H9 (cell line): ENCODE results near the gene TRUB2. TPM values are rescaled to one million over a fixed set of nuclear protein-coding genes. Genes with fewer than 3 reads are reported as not detected.

Source experiments
- DNase-seq: peaks from one replicate; pipeline ENCODE4 v3.0.0-alpha.2; 2017
- H2AFZ ChIP-seq: one replicate; pipeline ENCODE4 v1.6.1; 2013; ENCODE audit warnings: mild to moderate bottlenecking, low read length, control low read depth, moderate library complexity
- H2AK5ac ChIP-seq: 2 replicates; pipeline ENCODE4 v1.6.1; 2013; ENCODE audit warnings: low read length, control low read depth, mixed read lengths; ENCODE audit not compliant: insufficient read length
- H2BK120ac ChIP-seq: one replicate; pipeline ENCODE4 v1.6.1; 2013; ENCODE audit warnings: low read depth, mild to moderate bottlenecking, low read length, control low read depth, inconsistent platforms; ENCODE audit not compliant: poor library complexity, severe bottlenecking
- H2BK12ac ChIP-seq: 2 replicates; pipeline ENCODE4 v1.6.1; 2013; ENCODE audit warnings: low read length, control low read depth, mixed read lengths, low read depth; ENCODE audit not compliant: insufficient read length
- H2BK15ac ChIP-seq: 2 replicates; pipeline ENCODE4 v1.6.1; 2013; ENCODE audit warnings: low read depth, low read length, control low read depth
- H2BK20ac ChIP-seq: one replicate; pipeline ENCODE4 v1.6.1; 2013; ENCODE audit warnings: low read depth, mild to moderate bottlenecking, low read length, control low read depth, inconsistent platforms; ENCODE audit not compliant: poor library complexity, severe bottlenecking
- H2BK5ac ChIP-seq: 2 replicates; pipeline ENCODE4 v1.6.1; 2013; ENCODE audit warnings: low read length, control low read depth, mixed read lengths; ENCODE audit not compliant: insufficient read length
- H3K14ac ChIP-seq: 2 replicates; pipeline ENCODE4 v1.6.1; 2013; ENCODE audit warnings: low read length, control low read depth; ENCODE audit not compliant: insufficient read depth
- H3K18ac ChIP-seq: 2 replicates; pipeline ENCODE4 v1.6.1; 2013; ENCODE audit warnings: low read depth, mild to moderate bottlenecking, mixed read lengths, low read length, control low read depth; ENCODE audit not compliant: insufficient read length
- H3K23ac ChIP-seq: 2 replicates; pipeline ENCODE4 v1.6.1; 2013; ENCODE audit warnings: low read length, control low read depth, mixed read lengths, low read depth; ENCODE audit not compliant: insufficient read length
- H3K23me2 ChIP-seq: 2 replicates; pipeline ENCODE4 v1.6.1; 2013; ENCODE audit warnings: low read depth, mild to moderate bottlenecking, mixed read lengths, low read length, control low read depth; ENCODE audit not compliant: insufficient read length, poor library complexity, severe bottlenecking
- H3K27ac ChIP-seq: 2 replicates; pipeline ENCODE4 v1.5.1; 2013; ENCODE audit warnings: low read length, control low read depth, mixed read lengths, low read depth; ENCODE audit not compliant: insufficient read length
- H3K27me3 ChIP-seq: 2 replicates; pipeline ENCODE4 v1.6.1; 2013; ENCODE audit warnings: low read length, control low read depth, inconsistent platforms; ENCODE audit not compliant: insufficient read depth
- H3K4ac ChIP-seq: 2 replicates; pipeline ENCODE4 v1.6.1; 2013; ENCODE audit warnings: low read depth, mild to moderate bottlenecking, control low read depth, inconsistent platforms, low read length, moderate library complexity
- H3K4me1 ChIP-seq: 2 replicates; pipeline ENCODE4 v1.6.1; 2013; ENCODE audit warnings: low read length, control low read depth, inconsistent platforms; ENCODE audit not compliant: insufficient read depth
- H3K4me2 ChIP-seq: 2 replicates; pipeline ENCODE4 v1.6.1; 2013; ENCODE audit warnings: low read length, control low read depth, mixed read lengths; ENCODE audit not compliant: insufficient read length, insufficient read depth
- H3K56ac ChIP-seq: 2 replicates; pipeline ENCODE4 v1.6.1; 2013; ENCODE audit warnings: low read depth, mild to moderate bottlenecking, mixed read lengths, low read length, control low read depth; ENCODE audit not compliant: insufficient read length
- H3K79me1 ChIP-seq: 2 replicates; pipeline ENCODE4 v1.6.1; 2013; ENCODE audit warnings: low read depth, mild to moderate bottlenecking, moderate library complexity, low read length, control low read depth, inconsistent platforms; ENCODE audit not compliant: insufficient read depth, poor library complexity, severe bottlenecking
- H3K79me2 ChIP-seq: 2 replicates; pipeline ENCODE4 v1.6.1; 2013; ENCODE audit warnings: low read length, control low read depth, inconsistent platforms; ENCODE audit not compliant: insufficient read depth
- H3K9ac ChIP-seq: 2 replicates; pipeline ENCODE4 v1.6.1; 2013; ENCODE audit warnings: low read length, control low read depth, mixed read lengths; ENCODE audit not compliant: insufficient read length; ENCODE audit errors: extremely low read depth
- H3K9me3 ChIP-seq: one replicate; pipeline ENCODE4 v1.6.1; 2013; ENCODE audit warnings: low read depth, low read length, inconsistent platforms; ENCODE audit not compliant: control insufficient read depth
- H3T11ph ChIP-seq: one replicate; pipeline ENCODE4 v1.6.1; 2013; ENCODE audit warnings: mild to moderate bottlenecking, low read length, control low read depth, inconsistent platforms
- H4K20me1 ChIP-seq: one replicate; pipeline ENCODE4 v1.6.1; 2013; ENCODE audit not compliant: control insufficient read depth, insufficient read length, insufficient read depth
- H4K5ac ChIP-seq: 2 replicates; pipeline ENCODE4 v1.6.1; 2013; ENCODE audit warnings: low read depth, mild to moderate bottlenecking, mixed read lengths, low read length, control low read depth; ENCODE audit not compliant: insufficient read length
- H4K8ac ChIP-seq: replicated peaks from 2 replicates; pipeline ENCODE4 v1.6.1; 2013; ENCODE audit warnings: low read length, control low read depth, mixed read lengths, low read depth; ENCODE audit not compliant: insufficient read length
- H4K91ac ChIP-seq: 2 replicates; pipeline ENCODE4 v1.6.1; 2013; ENCODE audit warnings: low read depth, mild to moderate bottlenecking, moderate library complexity, mixed read lengths, low read length, control low read depth; ENCODE audit not compliant: insufficient read length
- H3K27ac Mint-ChIP-seq, 3 experiments: 2 replicates in 2 of 3; 3 replicates in 1 of 3; pipeline ENCODE4 v1.8.0; 2020 to 2021; ENCODE audit warnings: mixed read lengths in 3 of 3, mild to moderate bottlenecking in 1 of 3, moderate library complexity in 1 of 3
- H3K27me3 Mint-ChIP-seq: 2 replicates; pipeline ENCODE4 v1.8.0; 2021; ENCODE audit warnings: low read depth, mild to moderate bottlenecking, moderate library complexity, mixed read lengths
- H3K36me3 Mint-ChIP-seq, 3 experiments: 2 replicates in 2 of 3; 3 replicates in 1 of 3; pipeline ENCODE4 v1.8.0; 2020 to 2021; ENCODE audit warnings: low read depth in 3 of 3, mixed read lengths in 3 of 3; ENCODE audit not compliant: insufficient read depth in 1 of 3
- H3K4me1 Mint-ChIP-seq, 2 experiments: 2 replicates each; pipeline ENCODE4 v1.8.0; 2020; ENCODE audit warnings: mixed read lengths in 2 of 2
- H3K4me3 Mint-ChIP-seq, 2 experiments: 2 replicates in 1 of 2; 3 replicates in 1 of 2; pipeline ENCODE4 v1.8.0; 2020 to 2021; ENCODE audit warnings: mild to moderate bottlenecking in 2 of 2, mixed read lengths in 2 of 2, moderate library complexity in 1 of 2
- H3K9me3 Mint-ChIP-seq, 2 experiments: 2 replicates in 1 of 2; 3 replicates in 1 of 2; pipeline ENCODE4 v1.8.0; 2020; ENCODE audit warnings: mild to moderate bottlenecking in 2 of 2, mixed read lengths in 2 of 2, moderate library complexity in 1 of 2
- WGBS: extraction: QIAGEN DNeasy Blood & Tissue Kit; methylation state at CpG from one replicate; pipeline ENCODE4 v1.1.7; 2013; ENCODE audit warnings: missing lambda C conversion rate, low lambda C conversion rate, mixed read lengths; ENCODE audit not compliant: insufficient read length; ENCODE audit errors: extremely low coverage; 5-methylcytosine and 5-hydroxymethylcytosine counted together
- total RNA-seq: library from RNA; stranded (reverse); gene quantifications from 2 replicates; pipeline ENCODE4 v1.2.1, GENCODE V29; 2021
- TF ChIP-seq, protein P1 (sequence below): fragments of 200-600 bp; sonication (generic); conservative IDR thresholded peaks from 3 replicates; pipeline ENCODE4 v1.8.0; 2021; ENCODE audit warnings: antibody characterized with exemption, mild to moderate bottlenecking

The TRUB2 gene
- total RNA-seq, 1 experiment from 2014 or later, result 38.3 TPM

DNA sequence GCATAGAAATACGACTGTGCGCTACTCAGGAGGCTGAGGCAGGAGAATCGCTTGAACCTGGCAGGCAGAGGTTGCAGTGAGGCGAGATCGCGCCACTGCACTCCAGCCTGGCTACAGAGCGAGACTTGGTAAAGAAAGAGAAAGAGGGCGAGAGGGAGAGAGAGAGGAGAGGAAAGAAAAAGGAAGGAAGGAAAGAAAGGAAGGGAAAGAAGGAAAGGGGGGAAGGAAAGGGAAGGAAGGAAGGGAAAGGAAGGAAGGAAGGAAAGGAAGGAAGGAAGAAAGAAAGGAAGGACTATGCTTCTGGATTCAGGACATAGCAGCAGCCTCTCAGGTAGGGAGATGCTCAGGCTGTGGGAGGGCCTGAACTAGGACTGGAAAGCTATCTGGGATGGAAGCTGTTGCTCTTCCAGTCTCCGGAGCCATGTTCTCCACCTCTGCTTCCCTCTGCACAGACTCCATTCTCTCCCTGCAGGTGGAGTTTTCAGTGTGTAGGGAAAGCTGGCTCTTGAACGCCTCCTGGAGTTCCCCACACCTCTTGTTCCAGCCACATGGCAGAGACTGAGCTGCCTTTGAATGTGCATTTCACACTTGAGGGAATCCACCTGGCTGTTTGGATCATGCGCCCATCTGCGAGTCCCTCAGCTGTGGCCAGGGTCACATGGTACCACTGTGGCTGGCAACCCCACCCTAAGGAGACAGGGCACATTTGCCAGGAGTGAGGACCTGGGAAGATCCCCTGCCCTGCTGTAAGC is 37.0 kb downstream of the TRUB2 start:
- TF ChIP-seq, protein P1, sequence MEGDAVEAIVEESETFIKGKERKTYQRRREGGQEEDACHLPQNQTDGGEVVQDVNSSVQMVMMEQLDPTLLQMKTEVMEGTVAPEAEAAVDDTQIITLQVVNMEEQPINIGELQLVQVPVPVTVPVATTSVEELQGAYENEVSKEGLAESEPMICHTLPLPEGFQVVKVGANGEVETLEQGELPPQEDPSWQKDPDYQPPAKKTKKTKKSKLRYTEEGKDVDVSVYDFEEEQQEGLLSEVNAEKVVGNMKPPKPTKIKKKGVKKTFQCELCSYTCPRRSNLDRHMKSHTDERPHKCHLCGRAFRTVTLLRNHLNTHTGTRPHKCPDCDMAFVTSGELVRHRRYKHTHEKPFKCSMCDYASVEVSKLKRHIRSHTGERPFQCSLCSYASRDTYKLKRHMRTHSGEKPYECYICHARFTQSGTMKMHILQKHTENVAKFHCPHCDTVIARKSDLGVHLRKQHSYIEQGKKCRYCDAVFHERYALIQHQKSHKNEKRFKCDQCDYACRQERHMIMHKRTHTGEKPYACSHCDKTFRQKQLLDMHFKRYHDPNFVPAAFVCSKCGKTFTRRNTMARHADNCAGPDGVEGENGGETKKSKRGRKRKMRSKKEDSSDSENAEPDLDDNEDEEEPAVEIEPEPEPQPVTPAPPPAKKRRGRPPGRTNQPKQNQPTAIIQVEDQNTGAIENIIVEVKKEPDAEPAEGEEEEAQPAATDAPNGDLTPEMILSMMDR, result no peak
- H3K4me3 Mint-ChIP-seq, result no peak overlapping the region
- DNase-seq, result no peak

More for the DNA sequence above, 37.0 kb downstream of the TRUB2 start:
- no peak overlapping the region for H2BK20ac ChIP-seq
- no peak overlapping the region for H3K56ac ChIP-seq
- no peak overlapping the region for H4K5ac ChIP-seq
- H3K18ac ChIP-seq, result no peak overlapping the region
- peaks cover 6 to 20% (median 15%) of the 10 kb centered on the region in 3 experiments; a peak in 6 of 7 replicates for H3K36me3 Mint-ChIP-seq
- WGBS, result no CpG with 5 or more reads among the region's 12 CpGs
- H3K79me1 ChIP-seq, result no peaks in the 10 kb centered on the region
- no peak overlapping the region for H3K4me2 ChIP-seq
- no peaks in the 10 kb centered on the region for H3K23me2 ChIP-seq
- H3K9ac ChIP-seq, result no peak overlapping the region
- no peaks in the 10 kb centered on the region for H3K4me1 Mint-ChIP-seq
- no peaks in the 10 kb centered on the region for H4K20me1 ChIP-seq
- no peak overlapping the region for H3K27ac ChIP-seq
- no peak overlapping the region for H4K8ac ChIP-seq
- H3K79me2 ChIP-seq, result 0 out of 2 replicates have a peak, but pooled peaks cover 1% of the 10 kb centered on the region
- no peaks in the 10 kb centered on the region for H3K9me3 Mint-ChIP-seq
- peak overlapping the region in 1 of 3 experiments; percentile 82; a peak in 2 of 7 replicates for H3K27ac Mint-ChIP-seq
- H3K4ac ChIP-seq, result no peak overlapping the region
- H3K27me3 Mint-ChIP-seq, result no peaks in the 10 kb centered on the region; the same call in 1 of the 2 replicates
- H2BK12ac ChIP-seq, result no peak overlapping the region
- H2BK5ac ChIP-seq, result no peak overlapping the region
- H2BK120ac ChIP-seq, result no peak overlapping the region
- H3K4me1 ChIP-seq, result no peaks in the 10 kb centered on the region
- H2AK5ac ChIP-seq, result no peak overlapping the region
- H4K91ac ChIP-seq, result no peak overlapping the region
- no peak overlapping the region for H2BK15ac ChIP-seq
- no peaks in the 10 kb centered on the region for H3K9me3 ChIP-seq
- H2AFZ ChIP-seq, result no peak overlapping the region
- no peaks in the 10 kb centered on the region for H3K27me3 ChIP-seq
- H3K14ac ChIP-seq, result no peak overlapping the region
- H3K23ac ChIP-seq, result no peak overlapping the region
- H3T11ph ChIP-seq, result no peak overlapping the region
